ENCODE measurements around the gene SLC8A3.
"Not testable (repeated sequence)": the region's sequence is repeated elsewhere in the genome, so short reads cannot be mapped to it uniquely, and the experiment has no call there.

Gene SLC8A3, protein sequence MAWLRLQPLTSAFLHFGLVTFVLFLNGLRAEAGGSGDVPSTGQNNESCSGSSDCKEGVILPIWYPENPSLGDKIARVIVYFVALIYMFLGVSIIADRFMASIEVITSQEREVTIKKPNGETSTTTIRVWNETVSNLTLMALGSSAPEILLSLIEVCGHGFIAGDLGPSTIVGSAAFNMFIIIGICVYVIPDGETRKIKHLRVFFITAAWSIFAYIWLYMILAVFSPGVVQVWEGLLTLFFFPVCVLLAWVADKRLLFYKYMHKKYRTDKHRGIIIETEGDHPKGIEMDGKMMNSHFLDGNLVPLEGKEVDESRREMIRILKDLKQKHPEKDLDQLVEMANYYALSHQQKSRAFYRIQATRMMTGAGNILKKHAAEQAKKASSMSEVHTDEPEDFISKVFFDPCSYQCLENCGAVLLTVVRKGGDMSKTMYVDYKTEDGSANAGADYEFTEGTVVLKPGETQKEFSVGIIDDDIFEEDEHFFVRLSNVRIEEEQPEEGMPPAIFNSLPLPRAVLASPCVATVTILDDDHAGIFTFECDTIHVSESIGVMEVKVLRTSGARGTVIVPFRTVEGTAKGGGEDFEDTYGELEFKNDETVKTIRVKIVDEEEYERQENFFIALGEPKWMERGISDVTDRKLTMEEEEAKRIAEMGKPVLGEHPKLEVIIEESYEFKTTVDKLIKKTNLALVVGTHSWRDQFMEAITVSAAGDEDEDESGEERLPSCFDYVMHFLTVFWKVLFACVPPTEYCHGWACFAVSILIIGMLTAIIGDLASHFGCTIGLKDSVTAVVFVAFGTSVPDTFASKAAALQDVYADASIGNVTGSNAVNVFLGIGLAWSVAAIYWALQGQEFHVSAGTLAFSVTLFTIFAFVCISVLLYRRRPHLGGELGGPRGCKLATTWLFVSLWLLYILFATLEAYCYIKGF

GRCh38 chr14:70188659-70189455 lies at the start of gene SLC8A3:
Gene SLC8A3, minus strand, starts transcription at chr14:70188951. Its CDS starts 20,529 bp downstream, at chr14:70168422.
- peak; percentile 89 for DNase-seq

- DNase-seq: no peak
Measured at GRCh38 chr14:70237710-70238109, 49.0 kb upstream of the SLC8A3 start.

DNA sequence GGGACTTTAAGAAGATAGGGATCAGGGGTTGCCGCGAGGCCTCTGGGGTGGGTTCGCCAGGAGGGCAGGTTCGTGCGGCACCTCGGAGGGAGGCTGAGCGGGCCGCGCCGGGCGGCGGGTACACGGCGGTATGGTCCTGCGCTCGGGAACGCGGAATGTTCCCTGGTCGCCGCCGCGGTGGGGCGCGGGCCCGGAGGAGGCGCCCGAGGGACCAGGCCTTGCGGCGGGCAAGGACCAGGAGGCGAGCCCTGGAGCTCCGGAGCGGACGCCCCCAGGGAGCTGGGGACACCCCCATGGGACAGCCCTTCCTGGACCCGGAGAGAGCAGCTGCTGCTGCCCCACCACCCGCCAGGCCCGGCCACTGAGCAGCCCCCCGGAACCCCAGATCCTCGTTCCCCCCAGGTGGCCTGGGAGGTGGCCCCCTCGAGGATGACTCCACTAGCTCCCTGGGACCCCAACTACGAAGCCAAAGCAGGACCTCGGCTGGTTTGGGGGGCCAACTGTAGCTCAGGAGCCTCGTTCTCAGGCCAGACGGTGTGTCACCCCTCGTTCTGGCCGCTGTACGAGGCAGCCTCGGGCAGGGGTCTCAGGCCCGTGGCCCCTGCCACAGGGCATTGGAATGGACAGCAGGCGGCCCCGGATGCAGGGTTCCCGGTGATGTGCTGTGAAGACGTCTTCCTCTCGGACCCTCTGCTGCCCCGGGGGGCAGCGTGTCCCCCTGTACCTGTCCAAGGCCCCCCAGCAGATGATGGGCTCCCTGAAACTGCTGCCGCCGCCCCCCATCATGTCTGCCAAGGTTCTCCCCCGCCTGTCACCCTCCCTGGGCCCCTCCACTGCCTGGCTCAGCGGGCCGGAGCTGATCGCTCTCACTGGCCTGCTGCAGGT lies 45.6 kb upstream of the SLC8A3 start:
- DNase-seq: no peak

DNA sequence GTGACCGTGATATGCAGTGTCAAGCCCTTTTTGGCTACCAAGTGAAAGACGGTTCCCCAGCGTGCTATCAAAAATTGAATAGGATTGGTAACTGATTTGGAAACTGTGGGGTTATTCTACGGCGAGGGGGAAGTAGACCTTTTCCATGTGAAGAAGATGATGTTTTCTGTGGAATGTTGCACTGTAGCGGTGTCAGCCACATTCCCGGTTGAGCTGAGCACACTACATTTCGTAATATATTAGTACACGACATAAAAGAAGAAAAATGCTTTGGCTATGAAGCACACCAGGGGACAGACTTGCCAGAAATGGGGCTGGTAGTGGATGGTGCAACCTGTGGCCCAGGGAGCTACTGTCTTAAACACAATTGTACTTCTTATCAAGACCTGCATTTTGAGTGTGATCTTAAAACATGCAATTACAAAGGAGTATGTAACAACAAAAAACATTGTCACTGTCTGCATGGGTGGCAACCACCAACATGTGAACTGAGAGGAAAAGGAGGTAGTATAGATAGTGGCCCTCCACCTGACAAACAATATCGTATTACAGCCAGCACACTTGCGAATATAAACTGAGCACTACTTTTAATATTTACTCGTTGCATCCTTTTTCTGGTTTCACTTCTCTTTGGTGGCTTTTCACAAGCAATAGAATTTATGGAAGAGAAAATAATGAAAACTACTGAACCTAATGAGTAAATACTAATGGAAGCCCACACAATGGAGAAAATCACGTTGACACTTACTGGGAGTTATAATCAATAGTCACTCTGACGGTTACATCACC lies 43.2 kb upstream of the SLC8A3 start:
- DNase-seq: not testable (repeated sequence)

GRCh38 chr14:70229877-70230640 lies 41.3 kb upstream of the SLC8A3 start:
- not testable (repeated sequence) for DNase-seq

DNA sequence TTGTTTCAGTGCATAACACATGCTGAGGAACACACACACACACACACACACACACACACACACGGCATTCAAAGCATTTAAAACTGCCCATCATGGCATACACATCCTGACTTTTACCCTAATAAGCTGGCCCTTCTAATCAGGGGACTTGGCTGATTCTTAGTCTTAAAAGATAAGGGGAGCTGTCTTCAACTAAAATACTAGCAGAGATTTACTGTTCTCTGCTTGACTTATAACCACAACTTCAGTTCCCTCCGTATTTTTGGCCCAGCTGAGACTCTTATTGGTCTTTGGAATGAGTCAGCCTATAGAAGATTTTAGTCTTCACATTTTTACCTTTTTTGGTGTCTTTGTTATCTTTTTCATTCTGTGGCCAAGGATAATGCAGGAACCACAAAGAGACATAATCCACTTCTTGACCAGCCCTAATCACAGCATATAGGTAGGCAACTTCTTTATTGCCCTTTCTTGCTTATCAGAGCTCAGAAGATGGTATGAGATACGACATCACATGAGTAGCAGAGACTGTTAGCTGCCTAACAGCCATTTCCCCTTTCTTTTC lies 25.1 kb upstream of the SLC8A3 start:
- DNase-seq: no peak

DNA sequence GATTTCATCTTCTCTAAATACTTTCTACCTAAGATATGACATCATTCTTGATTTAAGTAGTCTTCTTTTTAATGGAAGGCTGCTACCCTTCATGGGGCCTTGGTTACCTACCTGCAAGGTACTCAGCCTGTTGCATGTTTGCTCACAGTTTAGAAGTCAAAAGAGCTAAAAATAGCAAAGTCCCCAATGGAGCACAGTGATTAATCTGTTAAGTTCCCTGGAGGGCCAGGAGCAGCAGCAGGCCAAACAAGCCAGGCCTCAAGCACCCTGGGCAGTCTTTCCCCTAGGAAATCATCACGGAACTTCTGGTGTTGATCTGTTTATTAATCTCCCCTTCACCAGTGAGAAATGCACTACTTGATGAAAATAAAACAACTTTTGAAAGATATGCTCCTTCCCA lies 24.0 kb upstream of the SLC8A3 start:
- DNase-seq: peak; percentile 16

- DNase-seq: no peak
Measured at GRCh38 chr14:70208380-70208779, 19.6 kb upstream of the SLC8A3 start.

GRCh38 chr14:70203686-70204085 lies 14.9 kb upstream of the SLC8A3 start:
- DNase-seq: peak; percentile 7

DNA sequence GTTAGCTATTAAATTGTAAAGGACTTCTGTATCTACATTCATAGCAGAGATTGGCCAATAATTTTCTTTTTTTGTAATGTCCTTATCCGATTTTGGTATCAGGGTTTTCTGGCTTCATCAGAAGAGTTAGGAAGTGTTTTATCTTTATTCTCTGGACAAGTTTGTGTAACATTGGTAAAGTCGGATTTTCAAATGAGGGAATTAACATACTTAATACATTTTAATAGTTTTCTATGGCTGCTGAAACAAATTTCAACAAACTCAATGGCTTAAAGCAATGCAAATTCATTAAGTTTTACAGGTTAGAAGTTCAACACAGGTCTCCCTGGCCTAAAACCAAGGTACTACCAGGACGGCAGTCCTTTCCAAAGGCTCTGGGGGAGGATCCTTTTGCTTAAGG lies 13.2 kb upstream of the SLC8A3 start:
- DNase-seq: no peak

DNA sequence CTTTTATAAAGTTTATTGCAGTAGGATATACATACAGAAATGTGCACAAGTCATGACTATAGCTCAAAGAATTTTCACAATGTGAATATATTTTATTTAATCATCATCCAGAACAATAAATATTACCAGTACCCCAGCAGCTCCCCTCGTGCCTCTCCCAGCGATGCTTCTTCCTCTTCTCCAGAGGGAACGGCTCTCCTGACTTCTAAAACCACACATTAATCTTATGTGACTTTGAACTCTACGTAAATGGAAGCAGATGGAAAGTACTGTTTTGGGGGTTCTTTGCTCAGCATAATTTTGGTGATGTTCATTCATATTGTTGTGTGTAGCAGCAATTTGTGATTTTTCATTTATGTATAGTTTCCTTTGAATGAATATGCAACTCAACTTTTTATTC lies 4.6 kb upstream of the SLC8A3 start:
- no peak for DNase-seq

- DNase-seq: peak; percentile 8
Measured at GRCh38 chr14:70192915-70193314, 4.2 kb upstream of the SLC8A3 start.

DNA sequence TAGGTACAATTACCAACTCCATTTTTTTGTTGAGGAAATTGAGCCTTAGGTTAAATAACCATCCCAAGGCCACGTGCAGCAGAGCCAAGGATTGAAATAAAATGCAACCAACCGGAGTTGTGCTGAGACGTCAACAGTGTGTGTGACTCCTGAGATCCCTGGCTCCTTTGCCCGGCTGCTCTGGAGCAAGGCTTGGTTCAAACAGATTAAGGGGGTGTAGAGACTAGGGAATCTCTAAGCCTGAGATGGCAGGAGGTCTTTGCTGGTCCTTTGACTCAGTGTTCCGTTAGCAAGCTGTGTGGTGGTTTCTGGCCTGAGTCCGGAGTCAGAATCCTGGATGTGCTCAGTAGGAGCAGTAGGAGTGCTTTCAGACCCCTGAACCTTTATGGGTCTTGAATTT lies 1.4 kb upstream of the SLC8A3 start:
- no peak for DNase-seq

DNA sequence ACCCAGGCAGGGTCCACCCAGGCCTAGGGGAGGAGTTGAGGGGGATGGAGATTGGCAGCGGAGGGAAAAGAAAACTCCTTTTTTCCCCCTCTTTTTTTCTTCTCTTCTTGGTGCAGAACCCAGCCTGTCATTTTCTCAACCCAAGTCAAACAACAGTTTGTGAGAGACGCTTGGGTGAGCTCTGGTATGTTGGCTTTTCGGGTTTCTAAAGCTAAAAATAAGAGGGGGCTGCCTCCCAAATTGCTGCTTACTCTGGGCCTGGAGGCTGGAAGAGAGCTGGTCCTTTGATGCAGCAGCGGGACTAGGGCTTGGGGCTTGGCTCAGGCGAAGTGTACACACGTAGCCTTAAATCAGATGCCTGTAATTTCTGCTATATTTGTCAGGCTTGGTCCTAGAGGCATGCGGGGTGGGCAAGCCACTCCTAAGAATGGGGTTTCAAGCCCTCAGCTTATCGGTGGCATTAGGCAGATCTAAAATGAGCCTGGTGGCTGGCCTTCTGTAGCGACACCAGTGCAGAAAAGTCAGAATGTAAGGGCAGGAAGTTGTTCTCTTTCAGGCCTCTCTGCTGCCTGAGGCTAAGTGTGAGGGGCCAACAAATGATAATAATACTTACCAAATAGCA lies 816 bp upstream of the SLC8A3 start:
- DNase-seq: peak; percentile 41

DNA sequence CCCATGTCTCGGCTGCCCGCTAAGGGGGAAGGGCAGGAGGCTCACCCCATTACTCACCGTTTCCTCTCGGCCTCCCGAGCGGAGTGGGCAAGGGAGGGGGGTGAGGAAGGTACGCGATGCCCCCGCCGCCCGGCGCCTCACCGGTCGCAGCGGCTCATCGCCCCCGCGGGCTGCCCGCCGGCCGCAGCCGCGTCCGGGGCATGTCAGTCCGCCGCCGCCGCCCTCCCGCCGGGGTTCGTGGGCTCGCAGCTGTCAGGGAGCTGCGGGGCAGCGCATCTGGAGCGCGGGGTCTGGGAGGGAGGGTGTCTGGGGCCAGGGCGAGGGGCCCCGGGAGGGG lies 461 bp downstream of the SLC8A3 start:
- DNase-seq: peak; percentile 69

DNA sequence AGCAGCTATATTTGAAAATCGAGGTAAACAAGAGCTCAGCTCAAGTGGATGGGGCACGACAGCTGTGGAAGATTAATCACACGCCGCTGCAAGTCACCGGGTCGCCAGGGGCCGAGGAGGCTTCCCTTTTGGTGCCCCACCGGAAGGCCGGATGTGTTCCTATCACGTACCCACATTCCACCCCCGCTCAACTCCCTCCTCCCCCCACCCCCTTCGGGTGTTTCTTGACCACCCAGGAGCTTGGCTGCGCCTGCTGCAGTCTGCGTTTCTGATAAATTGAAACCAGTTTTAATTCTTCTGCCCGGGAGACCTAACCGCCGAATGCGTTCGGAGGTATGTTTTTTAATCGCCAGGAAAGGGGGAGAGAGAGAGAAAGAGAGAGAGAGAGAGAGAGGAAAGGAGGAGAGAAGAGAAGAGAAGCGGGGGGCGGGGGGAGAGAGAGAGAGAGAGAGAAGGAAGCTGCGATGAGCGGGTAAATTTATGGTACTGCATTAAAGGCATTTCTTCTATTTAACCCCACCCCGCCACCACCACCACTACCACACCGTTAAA lies 1.8 kb downstream of the SLC8A3 start:
- no peak for DNase-seq

GRCh38 chr14:70183991-70184390 lies 4.8 kb downstream of the SLC8A3 start:
- no peak for DNase-seq

- DNase-seq: no peak
Measured at GRCh38 chr14:70181276-70181675, 7.5 kb downstream of the SLC8A3 start.

DNA sequence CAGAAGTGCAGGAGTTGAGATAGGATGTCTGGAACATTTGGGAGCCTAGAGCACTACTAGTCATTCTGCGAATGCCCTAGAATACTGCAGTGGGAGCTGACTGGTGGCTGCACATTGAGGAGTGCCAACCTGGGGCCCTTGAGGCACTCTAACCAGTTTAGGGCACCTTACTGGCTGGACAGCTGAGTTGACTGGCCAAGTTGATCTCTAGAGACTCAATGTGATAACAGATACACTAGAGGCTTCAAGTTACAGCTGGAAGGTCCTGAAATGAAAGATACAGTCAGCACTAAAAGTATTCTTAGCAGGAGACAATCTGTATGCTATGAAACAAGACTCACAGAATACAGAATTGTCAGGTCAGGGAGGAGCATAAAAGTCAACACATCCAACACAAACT lies 8.0 kb downstream of the SLC8A3 start:
- DNase-seq: no peak
